BLaER1 (cell line): Measurements from ENCODE around the gene LSS.
"Not testable (repeated sequence)": the region's sequence is repeated elsewhere in the genome, so short reads cannot be mapped to it uniquely, and the experiment has no call there.

Experiments used
- H3K27ac ChIP-seq: shearing (Covaris generic); formaldehyde crosslinking; 2 replicates; pipeline ENCODE4 v1.8.1; 2022
- H3K27me3 ChIP-seq: shearing (Covaris generic); formaldehyde crosslinking; 2 replicates; pipeline ENCODE4 v1.8.1; 2022
- H3K36me3 ChIP-seq: shearing (Covaris generic); formaldehyde crosslinking; 2 replicates; pipeline ENCODE4 v1.8.1; 2022
- H3K4me1 ChIP-seq: shearing (Covaris generic); formaldehyde crosslinking; 2 replicates; pipeline ENCODE4 v1.8.1; 2022
- H3K4me2 ChIP-seq: shearing (Covaris generic); formaldehyde crosslinking; 2 replicates; pipeline ENCODE4 v1.8.1; 2022
- H3K4me3 ChIP-seq: shearing (Covaris generic); formaldehyde crosslinking; 2 replicates; pipeline ENCODE4 v1.8.1; 2022
- H3K9ac ChIP-seq: shearing (Covaris generic); formaldehyde crosslinking; 2 replicates; pipeline ENCODE4 v1.8.1; 2022
- H3K9me3 ChIP-seq: shearing (Covaris generic); formaldehyde crosslinking; 2 replicates; pipeline ENCODE4 v1.8.1; 2022
- H4K20me1 ChIP-seq: shearing (Covaris generic); formaldehyde crosslinking; 2 replicates; pipeline ENCODE4 v1.8.1; 2022
- Cebpa-rat ChIP-seq: shearing (Covaris generic); IDR thresholded peaks from 2 replicates; pipeline ENCODE4 v1.8.1; 2022

LSS gene

GRCh38 chr21:46189213-46189958 is 39.2 kb downstream of the LSS start:
- no peak for TF ChIP-seq Cebpa-rat
- peaks cover 9% of the 10 kb centered on the region for H3K4me1 ChIP-seq
- H3K27ac ChIP-seq = no peak overlapping the region
- no peak overlapping the region for H3K4me2 ChIP-seq
- no peak overlapping the region for H3K4me3 ChIP-seq
- no peaks in the 10 kb centered on the region; the same call in 1 of the 2 replicates for H4K20me1 ChIP-seq
- H3K36me3 ChIP-seq = peaks cover 53% of the 10 kb centered on the region
- 0 out of 2 replicates have a peak overlapping the region, but pooled peaks have one; percentile 10 for H3K9ac ChIP-seq
- H3K9me3 ChIP-seq = no peaks in the 10 kb centered on the region
- H3K27me3 ChIP-seq = peaks cover 5% of the 10 kb centered on the region; the same call in 1 of the 2 replicates

GRCh38 chr21:46188226-46189212 is 40.1 kb downstream of the LSS start:
- Histone ChIP-seq H3K9ac (no peak overlapping the region), H3K4me2 (no peak overlapping the region), H3K4me3 (no peak overlapping the region), H3K27ac (no peak overlapping the region), H3K27me3 (peaks cover 12% of the 10 kb centered on the region; the same call in 1 of the 2 replicates), H3K9me3 (no peaks in the 10 kb centered on the region), H3K4me1 (peaks cover 5% of the 10 kb centered on the region; the same call in 1 of the 2 replicates), H3K36me3 (peaks cover 45% of the 10 kb centered on the region), H4K20me1 (no peaks in the 10 kb centered on the region; the same call in 1 of the 2 replicates)
- no peak for TF ChIP-seq Cebpa-rat

GRCh38 chr21:46187814-46188213 is 40.8 kb downstream of the LSS start:
- Histone ChIP-seq H3K27ac (no peak overlapping the region), H3K4me3 (no peak overlapping the region), H3K9ac (no peak overlapping the region), H3K4me2 (no peak overlapping the region), H4K20me1 (no peaks in the 10 kb centered on the region; the same call in 1 of the 2 replicates), H3K9me3 (no peaks in the 10 kb centered on the region), H3K36me3 (peaks cover 37% of the 10 kb centered on the region; the same call in 1 of the 2 replicates), H3K27me3 (peaks cover 12% of the 10 kb centered on the region; the same call in 1 of the 2 replicates), H3K4me1 (peaks cover 11% of the 10 kb centered on the region; the same call in 1 of the 2 replicates)
- no peak for TF ChIP-seq Cebpa-rat

DNA sequence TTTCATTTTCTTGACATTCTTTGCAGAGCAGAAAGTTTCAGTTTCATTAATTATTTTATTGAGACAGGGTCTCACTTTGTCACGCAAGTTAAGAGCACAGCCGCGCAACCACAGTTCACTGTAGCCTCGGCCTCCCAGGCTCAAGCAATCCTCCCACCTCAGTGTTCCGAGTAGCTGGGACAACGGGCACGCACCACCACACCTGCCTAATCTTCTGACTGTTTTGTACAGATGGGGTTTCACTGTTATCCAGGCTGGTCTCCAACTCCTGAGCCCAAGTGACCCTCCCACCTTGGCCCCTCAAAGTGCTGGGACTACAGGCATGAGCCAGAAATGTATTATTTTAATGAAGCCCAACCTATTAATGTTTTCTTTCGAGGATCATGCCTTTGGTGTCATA is 41.3 kb downstream of the LSS start:
- peaks cover 15% of the 10 kb centered on the region; the same call in 1 of the 2 replicates for H3K4me1 ChIP-seq
- no peak overlapping the region for H3K9ac ChIP-seq
- peaks cover 12% of the 10 kb centered on the region; the same call in 1 of the 2 replicates for H3K27me3 ChIP-seq
- no peak overlapping the region for H3K27ac ChIP-seq
- H3K4me3 ChIP-seq = no peak overlapping the region
- no peaks in the 10 kb centered on the region; the same call in 1 of the 2 replicates for H4K20me1 ChIP-seq
- TF ChIP-seq Cebpa-rat = no peak
- no peaks in the 10 kb centered on the region for H3K9me3 ChIP-seq
- H3K36me3 ChIP-seq = peaks cover 32% of the 10 kb centered on the region; the same call in 1 of the 2 replicates
- H3K4me2 ChIP-seq = no peak overlapping the region

DNA sequence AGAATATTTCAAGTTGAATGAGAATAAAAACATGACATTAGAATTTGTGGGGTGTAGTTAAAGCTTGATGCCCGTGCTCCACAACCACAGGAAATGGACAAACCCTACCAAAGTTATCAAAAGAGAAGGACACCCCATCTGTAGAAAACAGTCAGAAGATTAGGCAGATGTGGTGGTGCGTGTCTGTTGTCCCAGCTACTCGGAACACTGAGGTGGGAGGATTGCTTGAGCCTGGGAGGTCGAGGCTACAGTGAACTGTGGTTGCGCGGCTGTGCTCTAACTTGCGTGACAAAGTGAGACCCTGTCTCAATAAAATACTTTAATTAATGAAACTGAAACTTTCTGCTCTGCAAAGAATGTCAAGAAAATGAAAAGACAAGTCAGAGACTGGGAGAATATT is 42.9 kb downstream of the LSS start:
- Histone ChIP-seq H4K20me1 (no peaks in the 10 kb centered on the region; the same call in 1 of the 2 replicates), H3K27me3 (peaks cover 12% of the 10 kb centered on the region; the same call in 1 of the 2 replicates), H3K9me3 (no peaks in the 10 kb centered on the region), H3K4me1 (0 out of 2 replicates have a peak, but pooled peaks cover 10% of the 10 kb centered on the region), H3K9ac (no peak overlapping the region), H3K4me3 (no peak overlapping the region), H3K27ac (no peak overlapping the region), H3K36me3 (peaks cover 17% of the 10 kb centered on the region; the same call in 1 of the 2 replicates), H3K4me2 (no peak overlapping the region)
- TF ChIP-seq Cebpa-rat = no peak

GRCh38 chr21:46184625-46185555 is 43.7 kb downstream of the LSS start:
- H3K4me1 ChIP-seq = 0 out of 2 replicates have a peak, but pooled peaks cover 10% of the 10 kb centered on the region
- no peak overlapping the region for H3K27ac ChIP-seq
- peak overlapping the region; percentile 65 for H3K4me2 ChIP-seq
- peaks cover 8% of the 10 kb centered on the region; the same call in 1 of the 2 replicates for H3K36me3 ChIP-seq
- peaks cover 12% of the 10 kb centered on the region; the same call in 1 of the 2 replicates for H3K27me3 ChIP-seq
- H3K9ac ChIP-seq = peak overlapping the region; percentile 22; the same call in 1 of the 2 replicates
- H3K4me3 ChIP-seq = peak overlapping the region; percentile 74
- TF ChIP-seq Cebpa-rat = no peak
- H3K9me3 ChIP-seq = no peaks in the 10 kb centered on the region
- H4K20me1 ChIP-seq = no peaks in the 10 kb centered on the region

DNA sequence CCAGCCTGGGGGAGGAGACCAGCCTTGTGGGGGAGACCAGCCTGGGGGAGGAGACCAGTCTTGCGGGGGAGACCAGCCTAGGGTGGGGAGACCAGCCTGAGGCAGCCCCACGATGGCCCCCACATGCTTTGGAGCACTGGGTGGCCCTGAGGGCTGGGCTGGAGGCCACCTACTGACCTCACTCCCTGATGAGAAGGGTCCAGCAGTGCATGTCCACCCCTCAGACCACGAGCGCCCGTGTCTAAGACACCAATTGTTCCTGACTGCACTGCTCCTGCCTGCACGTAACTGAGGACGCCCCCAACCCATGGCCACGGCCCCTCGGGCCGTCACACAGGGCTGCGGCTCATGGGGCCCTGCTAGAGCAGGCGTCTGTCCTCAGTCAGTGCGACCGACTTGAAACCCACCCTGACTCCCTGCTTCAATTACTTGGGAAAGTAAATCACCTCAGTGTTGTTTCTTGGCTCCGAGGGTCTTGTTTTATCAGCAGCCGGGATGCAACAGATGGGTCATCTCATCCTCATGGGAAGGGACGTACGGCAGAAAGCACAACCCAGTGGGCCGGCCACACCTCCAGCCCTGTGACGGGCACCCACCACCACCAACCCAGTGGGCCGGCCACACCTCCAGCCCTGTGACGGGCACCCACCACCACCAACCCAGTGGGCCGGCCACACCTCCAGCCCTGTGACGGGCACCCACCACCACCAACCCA is 44.5 kb downstream of the LSS start, which contains the start of gene SPATC1L:
SPATC1L (minus strand) TSS at position 550 of the 715 bp plus-strand sequence. CDS start 1,643 bp downstream, outside the sequence.
- no peaks in the 10 kb centered on the region for H4K20me1 ChIP-seq
- no peaks in the 10 kb centered on the region for H3K9me3 ChIP-seq
- peak within 1 kb of the TSS; percentile 83 for H3K4me2 ChIP-seq
- peak within 1 kb of the TSS; percentile 74 for H3K4me3 ChIP-seq
- H3K4me1 ChIP-seq = 0 out of 2 replicates have a peak, but pooled peaks cover 10% of the 10 kb centered on the region
- no peak for TF ChIP-seq Cebpa-rat
- H3K27me3 ChIP-seq = peaks cover 12% of the 10 kb centered on the region; the same call in 1 of the 2 replicates
- H3K36me3 ChIP-seq = peaks cover under 1% of the 10 kb centered on the region; the same call in 1 of the 2 replicates
- peak within 1 kb of the TSS; percentile 76 for H3K9ac ChIP-seq
- 0 out of 2 replicates have a peak within 1 kb of the TSS, but pooled peaks have one; percentile 44 for H3K27ac ChIP-seq

DNA sequence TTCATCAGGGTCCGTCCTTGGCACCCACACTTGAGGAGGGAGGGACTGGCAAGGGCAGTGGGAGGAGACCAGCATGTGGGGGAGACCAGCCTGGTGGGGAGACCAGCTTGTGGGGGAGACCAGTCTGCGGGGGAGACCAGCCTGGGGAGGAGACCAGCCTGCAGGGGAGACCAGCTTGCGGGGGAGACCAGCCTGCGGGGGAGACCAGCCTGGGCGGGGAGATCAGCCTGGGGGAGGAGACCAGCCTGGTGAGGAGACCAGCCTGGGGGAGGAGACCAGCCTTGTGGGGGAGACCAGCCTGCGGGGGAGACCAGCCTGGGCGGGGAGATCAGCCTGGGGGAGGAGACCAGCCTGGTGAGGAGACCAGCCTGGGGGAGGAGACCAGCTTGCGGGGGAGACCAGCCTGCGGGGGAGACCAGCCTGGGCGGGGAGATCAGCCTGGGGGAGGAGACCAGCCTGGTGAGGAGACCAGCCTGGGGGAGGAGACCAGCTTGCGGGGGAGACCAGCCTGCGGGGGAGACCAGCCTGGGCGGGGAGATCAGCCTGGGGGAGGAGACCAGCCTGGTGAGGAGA is 45.2 kb downstream of the LSS start:
- not testable (repeated sequence) for H3K9me3 ChIP-seq, H3K27ac ChIP-seq, H3K36me3 ChIP-seq, H4K20me1 ChIP-seq
- 0 out of 2 replicates have a peak, but pooled peaks cover 10% of the 10 kb centered on the region for H3K4me1 ChIP-seq
- peaks cover 12% of the 10 kb centered on the region; the same call in 1 of the 2 replicates for H3K27me3 ChIP-seq
- peak overlapping the region; percentile 76; the same call in 1 of the 2 replicates for H3K9ac ChIP-seq
- peak overlapping the region; percentile 74 for H3K4me3 ChIP-seq
- H3K4me2 ChIP-seq = peak overlapping the region; percentile 83
